ENCODE measurements around the gene CALHM6.

GRCh38 chr6:116471531-116471930 is 10.4 kb downstream of the CALHM6 start:
- TF ChIP-seq YY1 (IDR thresholded peaks at IDR 0.05; ENCODE audit: insufficient read depth, insufficient read length) (no peak), SUZ12 (IDR thresholded peaks at IDR 0.05; ENCODE audit: extremely low read depth, insufficient read depth, insufficient read length) (no peak)
